Skeletal muscle tissue (tissue), 4 donors: Measurements from ENCODE around the gene TBC1D10A. TPM values are rescaled to one million over a fixed set of nuclear protein-coding genes. Genes with fewer than 3 reads are reported as not detected.

Experiments used
- H3K27ac ChIP-seq: one replicate; pipeline ENCODE4 v1.7.0; 2013; ENCODE audit warnings: mild to moderate bottlenecking, low read depth, low read length, inconsistent platforms
- H3K27me3 ChIP-seq, 3 donors: one replicate each; pipeline ENCODE4 v1.7.0; 2013; ENCODE audit warnings: low read length in 3 of 3; ENCODE audit not compliant: control insufficient read depth in 3 of 3, insufficient read depth in 3 of 3
- H3K36me3 ChIP-seq, 3 donors: one replicate each; pipeline ENCODE4 v1.7.0; 2013; ENCODE audit warnings: low read length in 3 of 3; ENCODE audit not compliant: control insufficient read depth in 3 of 3, insufficient read depth in 3 of 3
- H3K4me1 ChIP-seq, 3 donors: one replicate each; pipeline ENCODE4 v1.7.0; 2013; ENCODE audit warnings: low read length in 3 of 3, mild to moderate bottlenecking in 3 of 3; ENCODE audit not compliant: control insufficient read depth in 3 of 3, insufficient read depth in 3 of 3
- H3K4me3 ChIP-seq, 3 donors: one replicate each; pipeline ENCODE4 v1.7.0; 2013; ENCODE audit warnings: low read length in 3 of 3
- H3K9ac ChIP-seq, 3 donors: one replicate each; pipeline ENCODE4 v1.7.0; 2013; ENCODE audit warnings: low read length in 3 of 3, mild to moderate bottlenecking in 3 of 3, moderate library complexity in 2 of 3, low read depth in 1 of 3
- H3K9me3 ChIP-seq, 3 donors: one replicate each; pipeline ENCODE4 v1.7.0; 2013; ENCODE audit warnings: low read length in 3 of 3; ENCODE audit not compliant: control insufficient read depth in 3 of 3
- total RNA-seq: library from RNA; depleted of rRNA; stranded (reverse); fragments of >200 nt; gene quantifications from one replicate; pipeline ENCODE4 v1.2.3, GENCODE V29; 2014
- donor health status: Osteomylitis.

TBC1D10A gene
- total RNA-seq, 1 donor from 2014 or later = 7.3 TPM

- H3K27me3 ChIP-seq = peaks cover 0 to 19% (median 14%) of the 10 kb centered on the region in 3 donors
These were observed 63.6 kb downstream of the TBC1D10A start for GRCh38 chr22:30262917-30263741.

DNA sequence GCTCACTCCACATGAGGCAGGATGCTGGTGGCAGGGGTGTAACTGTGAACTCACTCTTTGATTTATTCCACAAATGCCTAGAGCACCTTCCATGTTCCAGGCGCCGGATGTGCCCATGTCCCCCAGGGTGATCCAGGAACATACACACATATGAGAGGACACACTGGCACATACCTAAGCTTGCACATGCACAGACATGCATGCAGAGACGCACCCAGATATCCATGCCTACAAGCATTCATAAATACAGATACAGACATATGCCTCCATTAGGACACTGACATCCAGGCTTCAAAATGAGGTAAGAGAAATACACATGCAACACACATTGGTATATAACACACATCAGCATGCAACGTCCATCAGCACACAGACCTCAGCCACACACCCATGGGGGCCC lies 64.6 kb downstream of the TBC1D10A start:
- Histone ChIP-seq H3K36me3 (no peaks in the 10 kb centered on the region), H3K4me1 (peaks cover 0 to 12% (median 2%) of the 10 kb centered on the region in 3 donors), H3K27me3 (peaks cover 0 to 19% (median 14%) of the 10 kb centered on the region in 3 donors), H3K9me3 (no peaks in the 10 kb centered on the region), H3K4me3 (no peak overlapping the region), H3K9ac (no peak overlapping the region), H3K27ac (no peak overlapping the region)

More at GRCh38 chr22:30262917-30263741, 63.6 kb downstream of the TBC1D10A start:
- Histone ChIP-seq H3K9ac (peak overlapping the region in 1 of 3 donors; percentile 65), H3K4me3 (peak overlapping the region; percentile 15 to 48 (median 45)), H3K9me3 (no peaks in the 10 kb centered on the region), H3K4me1 (peaks cover 0 to 12% (median 2%) of the 10 kb centered on the region in 3 donors), H3K27ac (no peak overlapping the region), H3K36me3 (no peaks in the 10 kb centered on the region)

- H3K36me3 ChIP-seq = no peaks in the 10 kb centered on the region
- peaks cover 0 to 19% (median 14%) of the 10 kb centered on the region in 3 donors for H3K27me3 ChIP-seq
- H3K4me3 ChIP-seq = no peak overlapping the region
- H3K9ac ChIP-seq = no peak overlapping the region
- no peaks in the 10 kb centered on the region for H3K9me3 ChIP-seq
- peaks cover 1 to 14% (median 2%) of the 10 kb centered on the region in 3 donors for H3K4me1 ChIP-seq
- H3K27ac ChIP-seq = no peak overlapping the region
These were observed 65.6 kb downstream of the TBC1D10A start for GRCh38 chr22:30261134-30261533.

GRCh38 chr22:30260682-30261081 lies 66.1 kb downstream of the TBC1D10A start:
- H3K27ac ChIP-seq = no peak overlapping the region
- peaks cover 2 to 18% (median 4%) of the 10 kb centered on the region in 3 donors for H3K4me1 ChIP-seq
- H3K9ac ChIP-seq = no peak overlapping the region
- H3K36me3 ChIP-seq = no peaks in the 10 kb centered on the region
- H3K4me3 ChIP-seq = no peak overlapping the region
- no peaks in the 10 kb centered on the region for H3K9me3 ChIP-seq
- H3K27me3 ChIP-seq = peaks cover 0 to 15% (median 14%) of the 10 kb centered on the region in 3 donors

GRCh38 chr22:30260276-30260675 lies 66.5 kb downstream of the TBC1D10A start:
- Histone ChIP-seq H3K9me3 (no peaks in the 10 kb centered on the region), H3K27ac (no peak overlapping the region), H3K4me1 (peaks cover 2 to 14% (median 4%) of the 10 kb centered on the region in 3 donors), H3K9ac (no peak overlapping the region), H3K27me3 (peaks cover 0 to 15% (median 14%) of the 10 kb centered on the region in 3 donors), H3K4me3 (no peak overlapping the region), H3K36me3 (no peaks in the 10 kb centered on the region)

GRCh38 chr22:30254314-30254713 lies 72.4 kb downstream of the TBC1D10A start:
- H3K27me3 ChIP-seq = peaks cover 0 to 4% (median 4%) of the 10 kb centered on the region in 3 donors

GRCh38 chr22:30253205-30253852 lies 73.4 kb downstream of the TBC1D10A start:
- Histone ChIP-seq H3K36me3 (no peaks in the 10 kb centered on the region), H3K27ac (peak overlapping the region; percentile 25), H3K4me3 (peak overlapping the region in 2 of 3 donors; percentile 34 to 64), H3K9ac (peak overlapping the region in 2 of 3 donors; percentile 17 to 74), H3K9me3 (no peaks in the 10 kb centered on the region), H3K27me3 (peaks cover 6 to 13% (median 12%) of the 10 kb centered on the region in 3 donors), H3K4me1 (peaks cover 12 to 21% (median 21%) of the 10 kb centered on the region in 3 donors)

More at GRCh38 chr22:30254314-30254713, 72.4 kb downstream of the TBC1D10A start:
- H3K36me3 ChIP-seq = no peaks in the 10 kb centered on the region
- peaks cover 5 to 18% (median 14%) of the 10 kb centered on the region in 3 donors for H3K4me1 ChIP-seq
- no peak overlapping the region for H3K27ac ChIP-seq
- no peaks in the 10 kb centered on the region for H3K9me3 ChIP-seq
- no peak overlapping the region for H3K4me3 ChIP-seq
- no peak overlapping the region for H3K9ac ChIP-seq

GRCh38 chr22:30252411-30253204 lies 74.1 kb downstream of the TBC1D10A start:
- Histone ChIP-seq H3K4me3 (peak overlapping the region in 2 of 3 donors; percentile 34 to 64), H3K9ac (peak overlapping the region in 2 of 3 donors; percentile 17 to 74), H3K27me3 (peaks cover 6 to 18% (median 16%) of the 10 kb centered on the region in 3 donors), H3K4me1 (peaks cover 15 to 23% (median 22%) of the 10 kb centered on the region in 3 donors), H3K27ac (peak overlapping the region; percentile 25), H3K9me3 (no peaks in the 10 kb centered on the region), H3K36me3 (no peaks in the 10 kb centered on the region)

- peaks cover 15 to 28% (median 22%) of the 10 kb centered on the region in 3 donors for H3K4me1 ChIP-seq
- H3K4me3 ChIP-seq = no peak overlapping the region
- no peaks in the 10 kb centered on the region for H3K9me3 ChIP-seq
- H3K27ac ChIP-seq = no peak overlapping the region
- H3K36me3 ChIP-seq = no peaks in the 10 kb centered on the region
- H3K9ac ChIP-seq = no peak overlapping the region
- H3K27me3 ChIP-seq = peaks cover 11 to 23% (median 19%) of the 10 kb centered on the region in 3 donors
These were observed 75.0 kb downstream of the TBC1D10A start for GRCh38 chr22:30251711-30252110.
